Epithelial cell of prostate (primary cell): ENCODE data around the gene GNB2.
"Not testable (repeated sequence)": the region's sequence is repeated elsewhere in the genome, so short reads cannot be mapped to it uniquely, and the experiment has no call there.

Source experiments
- DNase-seq: peaks from one replicate; pipeline ENCODE4 v3.0.0-alpha.2; 2011; ENCODE audit warnings: low read depth, low spot score
- H3K27ac ChIP-seq: fragments of 450-650 bp; 2 replicates; pipeline ENCODE4 v1.5.1; 2017; ENCODE audit warnings: mild to moderate bottlenecking

The GNB2 gene

DNA sequence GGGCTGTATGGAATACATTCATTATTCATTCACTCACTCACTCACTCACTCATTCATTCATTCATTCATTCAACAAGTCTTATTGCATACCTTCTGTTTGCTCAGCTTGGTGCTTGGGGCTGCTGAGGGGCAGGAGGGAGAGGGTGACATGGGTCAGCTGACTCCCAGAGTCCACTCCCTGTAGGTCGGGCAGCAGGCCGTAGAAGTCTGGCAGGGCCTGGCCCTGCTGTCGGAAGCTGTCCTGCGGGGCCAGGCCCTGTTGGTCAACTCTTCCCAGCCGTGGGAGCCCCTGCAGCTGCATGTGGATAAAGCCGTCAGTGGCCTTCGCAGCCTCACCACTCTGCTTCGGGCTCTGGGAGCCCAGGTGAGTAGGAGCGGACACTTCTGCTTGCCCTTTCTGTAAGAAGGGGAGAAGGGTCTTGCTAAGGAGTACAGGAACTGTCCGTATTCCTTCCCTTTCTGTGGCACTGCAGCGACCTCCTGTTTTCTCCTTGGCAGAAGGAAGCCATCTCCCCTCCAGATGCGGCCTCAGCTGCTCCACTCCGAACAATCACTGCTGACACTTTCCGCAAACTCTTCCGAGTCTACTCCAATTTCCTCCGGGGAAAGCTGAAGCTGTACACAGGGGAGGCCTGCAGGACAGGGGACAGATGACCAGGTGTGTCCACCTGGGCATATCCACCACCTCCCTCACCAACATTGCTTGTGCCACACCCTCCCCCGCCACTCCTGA is 49.1 kb downstream of the GNB2 start:
- DNase-seq = no peak

GRCh38 chr7:100723732-100724275 is 50.3 kb downstream of the GNB2 start:
- no peak for DNase-seq
- no peak overlapping the region for H3K27ac ChIP-seq

More for the DNA sequence above, 49.1 kb downstream of the GNB2 start:
- no peak overlapping the region for H3K27ac ChIP-seq

DNA sequence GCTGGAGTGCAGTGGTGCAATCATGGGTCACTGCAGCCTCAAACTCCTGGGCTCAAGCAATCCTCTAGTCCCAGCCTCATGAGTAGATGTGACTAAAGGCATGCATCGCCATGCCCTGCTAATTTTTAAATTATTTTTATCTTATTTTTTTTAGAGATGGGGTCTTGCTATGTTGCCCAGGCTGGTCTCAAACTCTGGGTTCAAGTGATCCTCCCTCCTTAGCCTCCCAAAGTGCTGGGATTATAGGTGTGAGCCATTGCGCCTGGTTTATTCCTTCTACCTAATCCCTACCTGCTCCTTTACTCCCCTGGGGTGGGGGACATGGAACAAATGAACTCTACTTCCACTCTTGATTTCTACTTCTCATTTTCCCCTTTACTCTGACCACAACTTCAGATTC is 50.8 kb downstream of the GNB2 start:
- not testable (repeated sequence) for DNase-seq, H3K27ac ChIP-seq

- no peak overlapping the region for H3K27ac ChIP-seq
- DNase-seq = no peak
Measured at GRCh38 chr7:100726996-100727761, 53.6 kb downstream of the GNB2 start.

- H3K27ac ChIP-seq = no peak overlapping the region
- DNase-seq = no peak
Measured at GRCh38 chr7:100728196-100728595, 54.7 kb downstream of the GNB2 start.
